IPS DF 6.9 (cell line): Measurements from ENCODE around the gene USH2A.

Experiments
- DNase-seq: peaks from one replicate; pipeline ENCODE4 v3.0.0-alpha.2; 2013; ENCODE audit warnings: low read depth, low spot score
- H3K27ac ChIP-seq: one replicate; pipeline ENCODE4 v1.5.1; 2013; ENCODE audit warnings: low read length, control low read depth
- H3K27me3 ChIP-seq: 2 replicates; pipeline ENCODE4 v1.6.1; 2013; ENCODE audit warnings: mild to moderate bottlenecking, low read length; ENCODE audit not compliant: control insufficient read depth, insufficient read depth
- H3K36me3 ChIP-seq: 2 replicates; pipeline ENCODE4 v1.6.1; 2013; ENCODE audit warnings: low read length; ENCODE audit not compliant: control insufficient read depth, insufficient read depth
- H3K4me1 ChIP-seq: 2 replicates; pipeline ENCODE4 v1.6.1; 2013; ENCODE audit warnings: low read length; ENCODE audit not compliant: control insufficient read depth, insufficient read depth
- H3K4me3 ChIP-seq: 2 replicates; pipeline ENCODE4 v1.5.1; 2013; ENCODE audit warnings: mild to moderate bottlenecking, low read length
- H3K9me3 ChIP-seq: 2 replicates; pipeline ENCODE4 v1.6.1; 2013; ENCODE audit warnings: low read length, inconsistent platforms; ENCODE audit not compliant: control insufficient read depth, insufficient read depth
- WGBS: extraction: QIAGEN DNeasy Blood & Tissue Kit; methylation state at CpG from one replicate; pipeline ENCODE4 v1.1.7; 2013; ENCODE audit warnings: mixed read lengths, missing lambda C conversion rate; ENCODE audit not compliant: insufficient read length, insufficient coverage; 5-methylcytosine and 5-hydroxymethylcytosine counted together

Gene USH2A

DNA sequence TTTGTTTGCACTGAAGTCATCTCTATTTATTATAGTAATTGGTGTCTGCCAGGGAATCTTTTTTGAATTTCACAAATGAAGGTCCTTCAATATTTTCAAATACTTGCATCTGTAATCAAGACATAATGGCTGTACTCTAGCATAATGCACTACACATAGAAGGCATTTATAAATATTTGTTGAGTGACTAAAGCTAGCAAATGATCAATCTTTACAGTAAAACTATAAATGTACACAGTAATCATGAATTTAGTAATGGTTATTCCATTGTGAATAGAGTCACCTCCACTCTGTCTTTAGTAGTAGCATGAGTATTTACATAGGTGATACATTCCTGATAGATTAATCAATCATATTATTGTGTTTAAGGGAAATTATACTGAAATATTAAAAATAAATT, 119.6 kb downstream of the USH2A start:
- H3K4me3 ChIP-seq: no peak overlapping the region
- H3K27me3 ChIP-seq: no peaks in the 10 kb centered on the region
- DNase-seq: no peak
- H3K9me3 ChIP-seq: no peaks in the 10 kb centered on the region
- no peaks in the 10 kb centered on the region for H3K4me1 ChIP-seq
- no peaks in the 10 kb centered on the region for H3K36me3 ChIP-seq
- H3K27ac ChIP-seq: no peak overlapping the region

DNA sequence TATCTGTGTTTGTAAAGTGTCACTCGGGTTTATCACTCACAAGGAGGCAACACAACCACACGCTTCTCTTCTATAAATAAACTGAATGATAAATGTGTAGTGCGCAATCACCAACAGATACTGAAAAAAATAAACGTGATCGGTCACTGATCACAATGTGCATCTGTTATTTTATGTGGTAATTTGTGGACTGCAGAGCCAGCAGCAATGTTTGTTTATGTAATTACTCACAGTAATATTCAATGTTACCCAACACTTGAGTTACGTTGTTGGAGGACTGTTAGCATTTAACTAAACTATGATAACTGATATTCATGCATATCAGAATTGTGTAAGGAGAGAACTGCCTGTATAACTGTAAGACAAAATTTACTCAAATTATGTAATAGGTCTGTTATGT, 129.6 kb downstream of the USH2A start:
- 0 out of 2 replicates have a peak, but pooled peaks cover 1% of the 10 kb centered on the region for H3K4me1 ChIP-seq
- no CpG with 5 or more reads among the region's 6 CpGs for WGBS
- no peak overlapping the region for H3K4me3 ChIP-seq
- no peaks in the 10 kb centered on the region for H3K36me3 ChIP-seq
- no peak for DNase-seq
- no peaks in the 10 kb centered on the region for H3K9me3 ChIP-seq
- no peaks in the 10 kb centered on the region for H3K27me3 ChIP-seq
- H3K27ac ChIP-seq: no peak overlapping the region

DNA sequence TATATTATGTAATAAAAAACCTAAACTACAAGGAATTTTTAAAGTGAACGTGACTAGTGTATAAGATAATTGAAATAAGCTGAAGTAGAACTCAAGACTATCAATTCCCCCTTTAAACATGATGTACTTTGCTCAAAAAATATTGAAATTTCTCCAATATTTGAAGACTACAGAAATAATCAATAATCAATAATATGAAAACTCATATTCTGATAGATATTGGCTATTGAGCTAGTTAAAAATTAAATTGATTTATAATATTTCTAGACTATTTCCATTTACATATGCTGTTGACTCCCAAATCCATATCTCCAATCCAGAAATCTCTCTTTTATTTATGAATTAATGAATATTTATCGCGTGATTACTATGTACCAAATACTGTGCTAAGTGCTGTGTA, 133.2 kb downstream of the USH2A start:
- H3K36me3 ChIP-seq: no peaks in the 10 kb centered on the region
- WGBS: no CpG with 5 or more reads among the region's 3 CpGs
- H3K4me3 ChIP-seq: no peak overlapping the region

DNA sequence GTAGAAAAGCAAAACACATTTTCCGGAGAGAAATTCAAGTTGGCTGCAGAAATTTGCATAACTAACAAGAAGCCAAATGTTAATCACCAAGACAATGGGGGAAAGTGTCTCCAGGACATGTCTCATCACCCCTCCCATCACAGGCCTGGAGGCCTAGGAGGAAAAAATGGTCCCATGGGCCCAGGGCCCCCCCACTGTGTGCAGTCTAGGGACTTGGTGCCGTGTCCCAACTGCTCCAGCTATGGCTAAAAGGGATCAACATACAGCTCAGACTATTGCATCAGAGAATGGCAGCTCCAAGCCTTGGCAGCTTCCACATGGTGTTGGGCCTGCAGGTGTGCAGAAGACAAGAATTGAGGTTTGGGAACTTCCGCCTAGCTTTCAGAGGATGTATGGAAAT, 138.2 kb downstream of the USH2A start:
- H3K27me3 ChIP-seq: no peaks in the 10 kb centered on the region
- no peaks in the 10 kb centered on the region for H3K4me1 ChIP-seq
- no peak for DNase-seq
- WGBS: no CpG with 5 or more reads among the region's 3 CpGs
- no peak overlapping the region for H3K27ac ChIP-seq
- no peaks in the 10 kb centered on the region for H3K36me3 ChIP-seq
- H3K9me3 ChIP-seq: no peaks in the 10 kb centered on the region
- no peak overlapping the region for H3K4me3 ChIP-seq

More for the DNA sequence above, 133.2 kb downstream of the USH2A start:
- H3K27ac ChIP-seq: no peak overlapping the region
- H3K27me3 ChIP-seq: no peaks in the 10 kb centered on the region
- H3K4me1 ChIP-seq: 0 out of 2 replicates have a peak, but pooled peaks cover 1% of the 10 kb centered on the region
- H3K9me3 ChIP-seq: no peaks in the 10 kb centered on the region
- no peak for DNase-seq

DNA sequence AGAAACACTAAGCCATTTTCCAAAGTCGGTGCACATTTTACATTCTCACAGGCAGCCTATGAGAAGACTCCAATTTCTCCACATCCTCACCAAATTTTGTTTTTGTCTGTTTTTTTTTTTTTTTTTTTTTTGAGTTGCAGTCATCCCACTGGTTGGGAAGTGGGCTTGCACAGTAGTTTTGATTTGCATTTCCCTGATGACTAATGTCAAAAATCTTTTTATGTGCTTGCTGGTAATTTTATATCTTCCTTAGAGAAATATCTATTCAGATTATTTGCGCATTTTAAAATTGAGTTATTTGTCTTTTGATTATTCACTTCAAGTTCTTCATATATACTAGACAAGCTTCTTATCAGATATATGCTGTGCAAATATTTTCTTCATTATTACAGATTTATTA, 141.5 kb downstream of the USH2A start:
- WGBS: no CpG with 5 or more reads among the region's 2 CpGs
- H3K27ac ChIP-seq: no peak overlapping the region
- no peak overlapping the region for H3K4me3 ChIP-seq
- no peaks in the 10 kb centered on the region for H3K9me3 ChIP-seq
- no peaks in the 10 kb centered on the region for H3K27me3 ChIP-seq
- H3K4me1 ChIP-seq: no peaks in the 10 kb centered on the region
- no peak for DNase-seq
- H3K36me3 ChIP-seq: no peaks in the 10 kb centered on the region

DNA sequence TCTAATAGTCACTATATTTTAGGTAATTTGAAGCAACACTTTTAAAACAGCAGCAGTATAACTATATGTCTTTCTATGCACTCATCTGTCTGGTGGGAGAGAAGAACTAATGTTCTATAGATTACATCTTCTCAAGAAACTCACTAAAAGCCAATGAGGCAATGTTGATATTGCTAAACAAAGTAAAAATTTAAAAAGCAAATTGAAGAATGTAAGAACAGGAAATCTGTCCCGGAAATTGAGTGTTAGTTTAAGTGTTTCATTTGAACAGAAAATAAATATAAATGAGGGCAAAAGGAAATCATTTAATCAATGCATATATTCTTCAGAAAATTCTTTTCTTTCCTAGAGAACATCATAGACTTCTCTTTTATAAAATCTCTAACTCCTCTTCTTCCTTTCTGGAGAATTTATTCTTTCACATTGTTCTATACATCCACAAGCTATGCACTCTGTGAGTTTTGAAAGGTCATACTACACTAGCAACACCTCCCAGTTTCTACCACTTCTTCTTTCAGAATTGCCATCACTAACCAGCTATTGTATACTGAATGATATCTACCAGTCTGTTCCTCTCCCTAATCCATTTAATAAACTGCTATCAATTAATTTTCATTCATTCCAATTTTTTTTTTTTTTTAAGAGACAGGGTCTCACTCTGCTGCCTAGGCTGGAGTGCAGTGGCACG, 153.0 kb downstream of the USH2A start:
- H3K27ac ChIP-seq: no peak overlapping the region
- no CpG with 5 or more reads among the region's 2 CpGs for WGBS
- H3K4me3 ChIP-seq: no peak overlapping the region
- H3K9me3 ChIP-seq: no peaks in the 10 kb centered on the region
- H3K36me3 ChIP-seq: no peaks in the 10 kb centered on the region
- no peak for DNase-seq
- H3K4me1 ChIP-seq: no peaks in the 10 kb centered on the region
- no peaks in the 10 kb centered on the region for H3K27me3 ChIP-seq

DNA sequence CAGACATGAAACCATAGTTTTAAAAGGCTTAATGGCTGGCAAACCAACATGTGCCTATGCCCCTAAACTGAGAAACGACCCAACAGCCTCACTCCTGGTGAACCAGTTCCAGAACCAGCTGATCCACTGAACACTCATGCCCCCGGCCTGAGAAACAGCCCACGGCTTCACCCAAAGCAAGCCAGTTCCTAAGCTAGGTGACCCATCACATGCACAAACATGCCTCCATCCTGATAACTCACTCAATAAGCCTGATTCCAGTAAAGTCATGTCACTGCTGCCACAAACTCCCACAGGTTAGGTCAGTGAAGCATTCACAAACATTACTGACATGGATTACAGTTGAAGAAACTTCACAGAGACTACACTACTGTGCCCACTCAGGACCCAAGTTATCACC, 161.6 kb downstream of the USH2A start:
- Histone ChIP-seq H3K27me3 (no peaks in the 10 kb centered on the region), H3K4me3 (no peak overlapping the region), H3K9me3 (no peaks in the 10 kb centered on the region), H3K36me3 (no peaks in the 10 kb centered on the region), H3K27ac (no peak overlapping the region), H3K4me1 (no peaks in the 10 kb centered on the region)
- no peak for DNase-seq
- no CpG with 5 or more reads among the region's 3 CpGs for WGBS

DNA sequence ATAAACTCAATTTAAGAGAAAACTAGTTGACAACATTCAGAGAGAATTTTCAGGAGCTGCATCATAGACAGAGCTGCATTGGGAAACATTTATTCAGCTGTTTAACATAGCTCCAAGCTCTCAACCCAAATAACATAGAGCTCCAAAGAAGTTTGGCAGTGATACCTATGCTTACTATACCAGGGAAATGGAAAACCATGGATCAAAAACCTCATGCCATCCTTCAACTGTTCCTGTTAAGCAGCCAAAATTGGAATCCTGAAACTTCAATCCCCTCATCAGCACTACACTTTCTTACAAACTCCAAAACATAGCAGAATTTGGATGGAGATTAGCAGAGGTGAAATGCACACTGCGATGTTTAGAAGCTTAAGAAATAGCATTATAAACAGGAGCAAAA, 164.4 kb downstream of the USH2A start:
- Histone ChIP-seq H3K27me3 (no peaks in the 10 kb centered on the region), H3K36me3 (no peaks in the 10 kb centered on the region), H3K27ac (no peak overlapping the region), H3K4me1 (no peaks in the 10 kb centered on the region), H3K9me3 (no peaks in the 10 kb centered on the region), H3K4me3 (no peak overlapping the region)
- no peak for DNase-seq
- WGBS: no CpG with 5 or more reads among the region's 1 CpG

DNA sequence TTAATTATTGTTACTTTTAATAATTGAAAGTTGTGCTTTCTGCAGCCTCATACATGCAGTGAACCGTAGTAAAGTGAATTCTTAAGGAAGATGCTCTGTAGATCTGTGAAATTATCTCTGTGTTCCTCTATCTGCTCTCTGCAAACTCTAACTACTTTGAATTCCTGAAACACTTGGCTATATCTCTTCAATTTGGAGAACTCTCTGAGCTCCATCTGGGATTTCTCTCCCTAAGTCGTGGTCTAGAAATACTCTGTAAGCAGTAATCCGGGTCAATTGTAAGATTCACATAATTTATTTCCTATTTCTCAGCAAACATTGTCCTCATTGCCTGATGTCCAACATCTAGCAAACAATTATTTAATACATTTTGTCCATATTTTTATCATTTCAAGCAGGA, 164.9 kb downstream of the USH2A start:
- no peak overlapping the region for H3K27ac ChIP-seq
- WGBS: no CpG with 5 or more reads among the region's 3 CpGs
- no peaks in the 10 kb centered on the region for H3K36me3 ChIP-seq
- H3K4me3 ChIP-seq: no peak overlapping the region
- DNase-seq: no peak
- no peaks in the 10 kb centered on the region for H3K27me3 ChIP-seq
- no peaks in the 10 kb centered on the region for H3K4me1 ChIP-seq
- no peaks in the 10 kb centered on the region for H3K9me3 ChIP-seq

DNA sequence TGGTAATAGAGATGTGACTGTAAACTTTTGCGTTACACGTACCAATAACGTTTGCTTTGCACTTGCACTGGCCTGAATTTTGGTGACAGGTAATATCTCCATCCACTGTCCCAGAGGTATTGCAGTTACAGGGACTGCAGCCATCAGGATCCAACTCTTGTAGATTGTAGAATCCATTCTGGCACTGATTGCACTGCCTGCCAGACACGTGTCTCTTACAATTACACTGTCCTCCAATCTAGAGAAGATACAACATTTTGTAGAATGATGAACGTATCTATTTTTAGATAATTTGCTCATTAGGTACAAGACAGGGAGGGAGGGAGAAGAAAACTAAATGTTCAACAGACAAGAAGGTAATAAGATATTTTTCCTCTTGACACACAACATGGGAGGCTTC, 172.4 kb downstream of the USH2A start:
- H3K4me1 ChIP-seq: no peaks in the 10 kb centered on the region; the same call in 1 of the 2 replicates
- no peaks in the 10 kb centered on the region for H3K9me3 ChIP-seq
- no CpG with 5 or more reads among the region's 5 CpGs for WGBS
- H3K36me3 ChIP-seq: no peaks in the 10 kb centered on the region
- no peak overlapping the region for H3K27ac ChIP-seq
- H3K27me3 ChIP-seq: no peaks in the 10 kb centered on the region
- DNase-seq: no peak
- H3K4me3 ChIP-seq: no peak overlapping the region

DNA sequence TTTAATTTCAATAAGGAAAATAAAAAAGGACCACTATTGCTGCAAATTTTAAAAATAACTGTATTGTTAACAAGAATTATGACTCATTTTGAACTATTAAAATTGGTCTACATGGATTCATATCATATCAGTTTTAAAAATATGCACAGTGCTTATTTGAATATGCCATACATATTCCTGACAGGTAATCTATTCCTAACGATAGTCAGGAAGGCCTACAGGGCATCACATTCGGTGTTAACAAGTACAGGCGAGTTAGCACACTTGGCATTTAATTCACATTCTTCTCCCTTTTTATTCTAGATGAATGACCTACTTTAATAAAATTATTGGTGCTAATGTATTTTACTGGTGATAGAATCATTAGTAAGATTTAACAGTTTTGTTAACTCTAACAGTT, 174.6 kb downstream of the USH2A start:
- WGBS: no CpG with 5 or more reads among the region's 3 CpGs
- Histone ChIP-seq H3K4me1 (no peaks in the 10 kb centered on the region; the same call in 1 of the 2 replicates), H3K27me3 (no peaks in the 10 kb centered on the region), H3K27ac (no peak overlapping the region), H3K9me3 (no peaks in the 10 kb centered on the region), H3K36me3 (no peaks in the 10 kb centered on the region), H3K4me3 (no peak overlapping the region)
- no peak for DNase-seq
